GM21360 (cell line): ENCODE data around the gene CLDN10.
A peak's percentile ranks its signal among the peaks of the same experiment; 100 is the strongest.
"Not testable (repeated sequence)": the region's sequence is repeated elsewhere in the genome, so short reads cannot be mapped to it uniquely, and the experiment has no call there.

Experiments used
- ATAC-seq: cut with Tn5 transposase; IDR thresholded peaks from one replicate; pipeline ENCODE4 v1.9.1; 2021; ENCODE audit warnings: mild to moderate bottlenecking, moderate library complexity; ENCODE audit not compliant: unreplicated experiment

CLDN10 gene

DNA sequence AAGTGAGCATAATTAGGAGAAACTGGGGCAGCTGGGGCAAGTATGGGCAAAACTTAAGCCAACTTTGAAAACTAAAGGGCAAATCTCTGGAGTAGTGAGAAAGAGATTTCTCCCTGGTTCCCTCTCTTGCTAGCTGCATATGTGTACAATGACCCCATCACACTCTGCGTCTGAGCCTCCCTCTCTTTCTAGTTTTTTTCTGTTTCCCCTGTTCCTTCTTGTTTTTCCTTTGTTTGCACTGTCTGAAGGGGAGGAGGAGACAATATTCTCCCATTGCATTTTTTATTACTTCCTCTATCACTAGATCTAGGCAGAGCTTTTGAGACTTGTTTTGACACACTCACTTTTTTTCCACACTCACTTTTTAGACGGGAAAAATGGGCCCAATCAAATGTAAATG lies 11.2 kb upstream of the CLDN10 start:
- ATAC-seq: no peak

DNA sequence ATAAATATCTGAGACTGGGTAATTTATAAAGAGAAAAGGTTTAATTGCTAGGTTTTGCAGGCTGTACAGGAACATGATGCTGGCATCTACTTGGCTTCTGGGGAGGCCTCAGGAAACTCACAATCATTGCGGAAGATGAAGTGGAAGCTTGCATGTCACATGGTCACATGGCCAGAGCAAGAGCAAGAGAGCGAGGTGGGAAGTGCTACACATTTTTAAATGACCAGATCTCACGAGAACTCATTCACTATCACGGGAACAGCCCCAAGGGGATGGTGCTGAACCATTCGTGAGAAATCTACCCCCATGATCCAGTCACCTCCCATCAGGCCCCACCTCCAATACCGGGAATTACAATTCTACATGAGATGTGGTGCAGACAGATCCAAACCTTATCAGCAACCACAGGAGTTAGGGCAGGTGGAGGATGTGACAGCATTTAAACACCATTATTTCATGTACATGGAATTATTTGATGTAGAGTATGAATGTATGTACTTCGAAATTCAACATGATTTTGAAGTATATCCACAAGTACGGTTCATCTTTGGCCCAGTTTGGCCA lies 10.5 kb upstream of the CLDN10 start:
- no peak for ATAC-seq

DNA sequence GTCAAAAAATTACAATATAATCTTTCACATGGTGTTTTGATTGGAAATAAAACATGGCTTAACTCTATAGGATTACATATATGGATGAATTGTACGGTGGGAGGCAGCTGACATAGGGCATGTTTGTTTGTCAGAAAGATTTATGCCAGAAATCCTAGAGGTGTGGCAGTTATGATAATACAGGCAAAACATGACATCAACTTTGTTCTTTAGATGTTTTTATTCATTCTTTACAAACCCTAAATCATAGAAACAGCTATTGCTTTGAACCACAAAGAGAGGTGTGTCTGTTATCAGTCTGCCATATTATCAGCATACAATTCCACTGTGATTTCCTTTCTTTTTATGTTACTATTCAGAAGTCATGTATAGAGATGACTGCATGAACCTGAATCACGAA lies 8.2 kb upstream of the CLDN10 start:
- ATAC-seq: no peak

GRCh38 chr13:95546919-95547318 lies 5.6 kb upstream of the CLDN10 start:
- ATAC-seq: no peak

GRCh38 chr13:95547531-95548167 lies 4.9 kb upstream of the CLDN10 start:
- no peak for ATAC-seq

GRCh38 chr13:95552208-95552538 lies 347 bp upstream of the CLDN10 start:
- no peak for ATAC-seq

DNA sequence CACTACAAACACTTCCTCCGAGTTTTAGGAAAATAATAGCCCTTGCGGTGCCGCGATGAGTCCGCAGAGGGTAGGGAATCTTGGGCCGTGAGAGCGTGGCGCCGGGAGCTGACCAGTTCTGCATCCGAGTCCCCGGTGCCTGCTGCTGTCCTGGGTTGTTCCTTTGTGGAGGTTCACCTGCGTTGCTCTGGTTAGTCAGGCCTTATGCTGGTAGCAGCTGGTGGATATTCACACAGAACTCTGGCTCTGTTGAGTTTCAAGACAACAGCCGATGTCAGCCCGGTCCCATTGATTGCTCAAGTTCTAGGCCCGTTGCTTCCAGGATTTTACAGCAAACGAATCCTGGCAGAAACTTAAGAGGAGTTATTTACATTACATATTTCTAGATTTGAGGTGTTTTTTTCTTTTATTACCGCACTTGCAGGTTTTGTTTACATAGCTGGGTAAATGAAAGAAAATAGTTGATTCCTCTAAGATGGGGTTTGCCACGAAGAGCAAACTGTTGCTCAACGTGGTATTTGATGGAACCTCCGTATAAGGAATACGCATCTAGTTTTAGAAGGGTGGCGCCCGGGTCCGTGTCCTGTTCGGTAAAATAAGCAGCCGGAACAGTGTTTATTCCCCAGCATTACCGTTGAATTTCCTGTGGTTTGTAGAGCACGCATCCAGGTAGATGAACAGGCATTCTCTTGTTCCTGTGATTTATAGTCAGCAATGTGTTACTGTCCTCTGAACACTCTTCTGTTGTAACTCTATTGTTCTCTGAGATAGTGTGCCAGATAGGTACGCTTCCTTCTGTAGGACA lies 1.3 kb downstream of the CLDN10 start:
- ATAC-seq: no peak

GRCh38 chr13:95557013-95557412 lies 4.5 kb downstream of the CLDN10 start:
- ATAC-seq: no peak

- ATAC-seq: no peak
Observed at GRCh38 chr13:95559100-95559499, 6.6 kb downstream of the CLDN10 start.

DNA sequence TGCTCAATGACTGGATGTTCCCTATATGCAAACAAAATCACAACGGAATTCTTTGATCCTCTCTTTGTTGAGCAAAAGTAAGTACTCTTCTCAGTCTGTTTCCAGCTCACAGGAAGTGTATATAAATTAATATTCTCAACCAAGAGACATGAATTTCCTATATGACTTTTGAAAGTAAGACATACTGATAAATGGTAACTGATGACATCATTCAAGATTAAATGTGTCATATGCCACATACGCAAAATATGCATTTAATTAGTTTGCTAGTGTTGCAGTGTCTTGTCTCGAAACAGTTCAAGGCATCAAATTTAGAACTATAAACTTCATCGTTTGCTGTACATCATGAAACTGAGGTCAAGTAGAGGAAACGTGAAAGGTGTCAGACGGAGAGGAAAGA lies 7.9 kb downstream of the CLDN10 start:
- no peak for ATAC-seq

DNA sequence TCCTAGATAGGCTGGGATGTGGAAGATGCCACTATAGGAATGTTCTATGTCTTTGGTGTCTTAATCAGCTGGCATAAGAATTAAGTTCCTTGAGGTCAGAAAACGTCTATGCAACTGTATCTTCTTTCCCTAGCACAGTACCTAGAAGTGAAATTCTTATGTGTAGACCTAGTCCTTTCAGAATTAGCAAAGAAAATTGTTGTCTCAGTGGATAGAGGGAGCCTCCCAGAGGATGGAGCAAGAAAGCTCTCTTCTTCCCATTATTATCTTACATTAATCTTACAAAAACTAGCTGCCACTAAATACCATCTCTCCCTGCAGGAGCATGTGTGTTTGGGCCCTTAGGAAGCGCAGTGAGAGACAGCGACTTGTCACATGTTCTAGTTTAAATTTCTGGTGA lies 11.6 kb downstream of the CLDN10 start:
- ATAC-seq: no peak

DNA sequence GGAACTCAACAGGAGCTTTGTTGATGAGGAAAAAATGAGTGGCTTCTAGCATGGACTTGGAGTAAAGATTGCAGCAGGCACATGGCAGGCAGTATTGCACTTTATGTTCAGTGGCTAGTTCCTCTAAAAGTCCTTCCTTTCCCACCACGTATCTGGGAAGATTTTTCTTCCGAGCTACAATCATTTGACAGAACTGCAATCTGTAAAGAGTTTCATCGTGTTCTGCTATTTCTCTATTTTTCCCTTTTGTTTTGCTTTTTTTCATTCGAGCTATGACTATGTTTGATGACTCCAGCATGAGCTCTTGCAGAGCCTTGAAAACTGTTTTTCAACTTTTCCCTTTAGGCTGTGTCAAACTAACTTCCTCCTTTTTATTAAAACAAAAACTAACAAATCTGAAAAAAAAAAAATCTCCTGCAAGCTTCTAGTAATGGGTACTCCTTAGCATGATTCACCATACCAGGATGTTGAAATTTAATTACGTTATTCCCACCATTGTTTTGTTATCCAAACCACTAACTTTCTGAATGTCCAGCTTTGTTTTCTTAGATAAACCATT lies 12.3 kb downstream of the CLDN10 start:
- no peak for ATAC-seq

DNA sequence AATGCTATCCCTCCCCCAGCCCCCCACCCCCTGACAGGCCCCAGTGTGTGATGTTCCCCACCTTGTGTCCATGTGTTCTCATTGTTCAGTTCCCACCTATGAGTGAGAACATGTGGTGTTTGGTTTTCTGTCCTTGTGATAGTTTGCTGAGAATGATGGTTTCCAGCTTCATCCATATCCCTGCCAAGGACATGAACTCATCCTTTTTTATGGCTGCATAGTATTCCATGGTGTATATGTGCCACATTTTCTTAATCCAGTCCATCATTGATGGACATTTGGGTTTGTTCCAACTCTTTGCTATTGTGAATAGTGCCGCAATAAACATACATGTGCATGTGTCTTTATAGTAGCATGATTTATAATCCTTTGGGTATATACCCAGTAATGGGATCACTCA lies 13.2 kb downstream of the CLDN10 start:
- ATAC-seq: not testable (repeated sequence)

DNA sequence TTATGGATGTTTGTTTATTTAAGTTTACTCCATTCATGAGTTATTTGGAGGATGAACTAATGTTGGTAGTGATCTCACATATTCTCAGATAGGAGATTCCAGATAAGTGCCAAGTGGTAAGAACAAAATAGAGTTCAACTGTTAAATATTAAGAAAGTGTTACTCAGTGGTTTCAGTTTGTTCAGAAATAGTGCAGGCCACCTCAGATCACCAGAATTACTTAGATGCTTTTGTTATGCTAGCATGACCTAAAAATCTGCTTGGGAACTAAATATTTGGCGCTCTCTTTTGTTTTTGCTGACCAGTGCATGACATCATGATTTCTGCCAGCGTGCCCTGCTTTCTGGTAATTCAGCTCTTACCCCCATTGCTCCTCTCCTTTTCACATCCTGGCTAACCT lies 15.6 kb downstream of the CLDN10 start:
- no peak for ATAC-seq

DNA sequence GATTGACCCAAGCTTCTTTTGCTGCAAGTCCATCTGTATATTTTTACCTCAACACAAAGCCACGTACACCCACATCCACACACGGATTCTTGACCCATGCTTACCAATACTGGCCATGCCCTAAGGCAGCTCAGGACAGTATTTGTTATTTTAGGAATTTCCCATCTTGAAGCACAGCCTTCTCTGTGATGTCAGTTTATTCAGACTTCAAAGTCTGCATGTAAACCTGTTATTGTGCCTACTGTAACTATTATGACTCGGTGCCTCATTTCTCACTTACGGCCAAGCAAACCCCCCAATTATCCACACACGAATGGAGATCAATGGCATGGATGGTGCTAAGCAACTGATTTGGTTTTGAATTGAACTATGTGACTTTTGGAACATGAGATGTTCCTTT lies 17.5 kb downstream of the CLDN10 start:
- no peak for ATAC-seq

DNA sequence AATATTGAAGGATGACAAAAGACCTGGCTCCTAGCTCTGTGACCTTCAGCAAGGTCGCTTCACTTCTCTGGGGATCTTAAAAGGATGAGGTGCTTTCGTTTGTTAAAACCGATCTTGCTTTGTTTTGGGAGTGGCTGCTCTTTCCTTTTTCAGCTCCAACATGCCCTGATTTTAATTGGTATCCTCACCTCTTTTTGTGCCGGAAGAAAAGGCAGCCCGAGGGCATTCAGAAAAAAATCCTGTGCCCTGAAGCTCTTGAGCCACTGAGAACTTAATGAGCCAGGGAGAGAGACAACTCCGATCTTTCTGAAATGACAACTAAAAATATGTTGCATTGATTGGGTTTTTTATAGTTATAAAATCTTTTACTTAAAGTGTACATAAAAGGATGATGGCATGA lies 19.4 kb downstream of the CLDN10 start:
- ATAC-seq: no peak

GRCh38 chr13:95573221-95573620 lies 20.7 kb downstream of the CLDN10 start:
- ATAC-seq: no peak

GRCh38 chr13:95579303-95579702 lies 26.8 kb downstream of the CLDN10 start:
- ATAC-seq: peak; percentile 98

DNA sequence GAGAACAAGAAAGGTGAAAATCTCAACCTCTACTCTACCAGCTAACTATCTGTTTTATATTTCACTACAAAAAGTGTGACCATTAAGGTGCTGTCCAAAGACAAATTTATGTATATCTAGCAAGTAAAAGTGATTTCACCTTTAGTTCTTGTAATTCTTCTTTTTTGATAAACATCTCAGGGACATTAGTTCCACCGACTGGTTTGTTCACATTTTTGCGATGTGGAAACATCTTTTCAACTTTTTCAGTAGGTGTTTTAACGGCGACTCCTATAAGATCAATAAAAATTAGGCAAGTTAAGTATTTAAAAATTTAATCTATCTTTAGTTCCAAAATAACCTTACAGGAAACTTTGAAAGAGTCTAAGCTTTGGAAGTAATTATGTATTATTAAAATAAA lies 33.3 kb downstream of the CLDN10 start:
- no peak for ATAC-seq

DNA sequence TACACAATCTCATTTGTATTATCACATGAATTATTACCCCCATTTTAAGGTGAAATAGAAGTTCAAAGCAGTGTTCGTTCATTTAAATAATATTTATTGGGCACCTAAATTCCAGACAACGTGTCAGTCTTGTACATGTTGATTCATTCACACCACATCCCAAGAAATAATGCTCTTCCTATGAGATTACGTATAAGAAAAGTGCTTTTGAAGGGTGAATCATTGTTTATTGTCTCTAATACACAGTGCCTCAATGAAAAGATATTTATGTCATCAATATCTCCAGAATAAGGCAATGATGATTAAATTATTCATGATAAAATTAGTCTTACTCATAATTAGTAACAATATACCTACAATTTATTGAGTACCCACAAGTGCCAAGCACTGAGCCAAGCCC lies 35.6 kb downstream of the CLDN10 start:
- no peak for ATAC-seq

DNA sequence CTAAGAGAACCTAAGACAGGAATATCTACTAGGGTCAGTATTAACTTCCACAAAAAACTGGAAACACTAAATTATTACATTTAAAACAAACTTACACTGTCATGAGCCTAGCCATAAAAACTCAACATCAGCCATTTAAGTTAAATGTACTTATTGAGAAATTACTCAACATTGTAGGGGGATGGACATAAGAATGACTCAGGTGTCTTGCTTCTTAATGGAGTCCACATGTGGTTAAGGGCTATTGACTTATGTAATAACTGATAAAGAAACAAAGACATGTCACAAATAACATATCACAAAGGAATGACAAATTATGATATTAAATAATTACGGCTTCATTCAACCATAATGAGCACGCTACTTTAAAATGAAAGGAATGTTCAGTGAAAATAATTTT lies 36.2 kb downstream of the CLDN10 start:
- no peak for ATAC-seq

DNA sequence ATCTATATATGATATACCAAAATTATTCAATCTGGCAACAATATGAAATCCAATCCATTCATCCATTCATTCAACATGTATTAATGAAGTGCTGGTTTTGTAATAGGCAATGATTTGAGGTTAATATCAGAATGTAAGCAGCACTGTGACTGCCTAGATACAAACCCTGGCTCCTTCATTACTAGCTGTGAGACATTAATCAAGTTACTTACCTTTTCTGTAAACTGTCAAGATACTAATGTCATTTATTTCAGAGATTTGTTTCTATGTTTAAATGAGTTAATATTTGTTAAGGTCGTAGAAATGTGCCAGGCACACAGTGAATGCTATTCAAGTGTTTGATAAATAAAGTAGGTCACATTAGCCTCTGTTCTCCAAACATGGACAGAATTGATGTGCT lies 40.9 kb downstream of the CLDN10 start:
- ATAC-seq: no peak
